OCI-LY1 (cell line): ENCODE results near the gene GAL3ST1.

ENCODE experiments used
- EZH2 ChIP-seq: fragments of 200-600 bp; sonication (generic), shearing (Covaris generic); IDR thresholded peaks from 2 replicates; pipeline ENCODE4 v1.8.0; 2017; ENCODE audit warnings: borderline replicate concordance, mixed run types, mild to moderate bottlenecking, antibody characterized with exemption, low read length, moderate library complexity, mixed read lengths
- TF ChIP-seq, protein P1 (sequence below): fragments of 200-600 bp; sonication (generic), shearing (Covaris generic); IDR thresholded peaks from 2 replicates; pipeline ENCODE4 v1.5.1; 2017; ENCODE audit warnings: mild to moderate bottlenecking, antibody characterized with exemption, low read length, moderate library complexity, mixed read lengths

DNA sequence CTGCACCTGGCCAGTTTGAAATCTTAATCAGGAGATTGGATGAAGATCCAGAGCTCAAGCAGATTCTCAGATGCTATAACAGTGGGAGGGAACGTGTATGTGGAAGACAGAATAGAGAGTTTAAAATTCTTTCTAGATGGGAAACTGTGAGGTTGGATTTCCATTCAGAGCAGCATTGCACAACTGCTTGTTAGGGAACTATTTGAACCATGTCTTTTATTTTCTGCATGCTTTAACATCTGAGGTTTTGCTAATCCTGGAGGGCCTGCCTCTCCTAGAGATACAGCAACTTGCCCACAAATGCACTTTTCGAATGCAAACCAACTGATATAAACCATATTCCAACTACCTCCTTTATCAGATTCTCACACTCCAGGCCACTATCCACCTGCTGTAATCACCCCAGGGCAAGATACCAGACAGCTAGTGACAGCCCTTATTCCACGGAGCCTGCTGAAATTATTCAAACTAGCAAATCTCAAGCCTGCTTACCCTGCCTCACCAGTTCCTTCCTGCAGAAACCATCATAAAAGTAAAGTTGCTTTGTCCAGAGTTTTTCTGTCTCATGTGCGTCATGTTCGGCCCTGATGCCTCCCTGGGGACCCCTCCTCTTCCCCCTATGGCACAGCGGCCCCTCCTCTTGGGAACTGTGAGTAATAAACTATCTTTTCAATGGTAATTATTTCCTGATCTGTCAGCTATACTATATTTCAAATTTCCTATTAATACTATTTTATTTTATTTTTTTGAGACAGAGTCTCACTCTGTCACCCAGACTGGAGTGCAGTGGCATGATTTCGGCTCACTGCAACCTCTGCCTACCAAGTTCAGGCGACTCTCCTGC is 50.6 kb downstream of the GAL3ST1 start:
- TF ChIP-seq, protein P1, sequence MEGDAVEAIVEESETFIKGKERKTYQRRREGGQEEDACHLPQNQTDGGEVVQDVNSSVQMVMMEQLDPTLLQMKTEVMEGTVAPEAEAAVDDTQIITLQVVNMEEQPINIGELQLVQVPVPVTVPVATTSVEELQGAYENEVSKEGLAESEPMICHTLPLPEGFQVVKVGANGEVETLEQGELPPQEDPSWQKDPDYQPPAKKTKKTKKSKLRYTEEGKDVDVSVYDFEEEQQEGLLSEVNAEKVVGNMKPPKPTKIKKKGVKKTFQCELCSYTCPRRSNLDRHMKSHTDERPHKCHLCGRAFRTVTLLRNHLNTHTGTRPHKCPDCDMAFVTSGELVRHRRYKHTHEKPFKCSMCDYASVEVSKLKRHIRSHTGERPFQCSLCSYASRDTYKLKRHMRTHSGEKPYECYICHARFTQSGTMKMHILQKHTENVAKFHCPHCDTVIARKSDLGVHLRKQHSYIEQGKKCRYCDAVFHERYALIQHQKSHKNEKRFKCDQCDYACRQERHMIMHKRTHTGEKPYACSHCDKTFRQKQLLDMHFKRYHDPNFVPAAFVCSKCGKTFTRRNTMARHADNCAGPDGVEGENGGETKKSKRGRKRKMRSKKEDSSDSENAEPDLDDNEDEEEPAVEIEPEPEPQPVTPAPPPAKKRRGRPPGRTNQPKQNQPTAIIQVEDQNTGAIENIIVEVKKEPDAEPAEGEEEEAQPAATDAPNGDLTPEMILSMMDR: no peak
- no peak for TF ChIP-seq EZH2
